WTC11 (cell line): ENCODE results near the gene RNF167.

Source experiments
- ATF3 ChIP-seq: sonication (generic); formaldehyde crosslinking; conservative IDR thresholded peaks from 2 replicates; pipeline ENCODE4 v1.8.1; 2022; ENCODE audit warnings: mild to moderate bottlenecking, missing genetic modification reagents
- HMGXB4 ChIP-seq: sonication (generic); formaldehyde crosslinking; IDR thresholded peaks from 2 replicates; pipeline ENCODE4 v1.8.1; 2023; ENCODE audit warnings: mild to moderate bottlenecking, moderate library complexity, missing genetic modification reagents
- NFYB ChIP-seq: sonication (generic); formaldehyde crosslinking; conservative IDR thresholded peaks from 2 replicates; pipeline ENCODE4 v1.8.0; 2022; ENCODE audit warnings: low read depth, missing genetic modification reagents
- SP1 ChIP-seq: sonication (generic); formaldehyde crosslinking; conservative IDR thresholded peaks from 2 replicates; pipeline ENCODE4 v1.8.1; 2022; ENCODE audit warnings: missing genetic modification reagents
- ZNF121 ChIP-seq: sonication (generic); formaldehyde crosslinking; IDR thresholded peaks from 2 replicates; pipeline ENCODE4 v1.8.0; 2023; ENCODE audit warnings: missing genetic modification reagents
- ZNF396 ChIP-seq: fragments of 250-450 bp; sonication (Bioruptor Pico); IDR thresholded peaks from 2 replicates; pipeline ENCODE4 v1.8.0; 2021; ENCODE audit warnings: mild to moderate bottlenecking, moderate library complexity, borderline replicate concordance
- TF ChIP-seq, protein P1 (sequence below): sonication (generic); formaldehyde crosslinking; IDR thresholded peaks from 2 replicates; pipeline ENCODE4 v1.8.0; 2022; ENCODE audit warnings: mild to moderate bottlenecking, missing genetic modification reagents
- TF ChIP-seq, protein P2 (sequence below): fragments of 200-600 bp; IDR thresholded peaks from 2 replicates; pipeline ENCODE4 v1.8.0; 2022; ENCODE audit warnings: antibody characterized with exemption
- TF ChIP-seq, protein P3 (sequence below): sonication (generic); formaldehyde crosslinking; IDR thresholded peaks from 2 replicates; pipeline ENCODE4 v1.8.1; 2022; ENCODE audit warnings: mild to moderate bottlenecking, missing genetic modification reagents, moderate library complexity, borderline replicate concordance
- TF ChIP-seq, protein P4 (sequence below): sonication (generic); formaldehyde crosslinking; IDR thresholded peaks from 2 replicates; pipeline ENCODE4 v1.8.1; 2023; ENCODE audit warnings: mild to moderate bottlenecking, missing genetic modification reagents, moderate library complexity

- TF ChIP-seq, protein P1, sequence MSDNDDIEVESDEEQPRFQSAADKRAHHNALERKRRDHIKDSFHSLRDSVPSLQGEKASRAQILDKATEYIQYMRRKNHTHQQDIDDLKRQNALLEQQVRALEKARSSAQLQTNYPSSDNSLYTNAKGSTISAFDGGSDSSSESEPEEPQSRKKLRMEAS (CRISPR knock-in tag): no peak
- TF ChIP-seq HMGXB4 (CRISPR knock-in tag): no peak
- no peak for TF ChIP-seq SP1
- TF ChIP-seq, protein P2, sequence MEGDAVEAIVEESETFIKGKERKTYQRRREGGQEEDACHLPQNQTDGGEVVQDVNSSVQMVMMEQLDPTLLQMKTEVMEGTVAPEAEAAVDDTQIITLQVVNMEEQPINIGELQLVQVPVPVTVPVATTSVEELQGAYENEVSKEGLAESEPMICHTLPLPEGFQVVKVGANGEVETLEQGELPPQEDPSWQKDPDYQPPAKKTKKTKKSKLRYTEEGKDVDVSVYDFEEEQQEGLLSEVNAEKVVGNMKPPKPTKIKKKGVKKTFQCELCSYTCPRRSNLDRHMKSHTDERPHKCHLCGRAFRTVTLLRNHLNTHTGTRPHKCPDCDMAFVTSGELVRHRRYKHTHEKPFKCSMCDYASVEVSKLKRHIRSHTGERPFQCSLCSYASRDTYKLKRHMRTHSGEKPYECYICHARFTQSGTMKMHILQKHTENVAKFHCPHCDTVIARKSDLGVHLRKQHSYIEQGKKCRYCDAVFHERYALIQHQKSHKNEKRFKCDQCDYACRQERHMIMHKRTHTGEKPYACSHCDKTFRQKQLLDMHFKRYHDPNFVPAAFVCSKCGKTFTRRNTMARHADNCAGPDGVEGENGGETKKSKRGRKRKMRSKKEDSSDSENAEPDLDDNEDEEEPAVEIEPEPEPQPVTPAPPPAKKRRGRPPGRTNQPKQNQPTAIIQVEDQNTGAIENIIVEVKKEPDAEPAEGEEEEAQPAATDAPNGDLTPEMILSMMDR: no peak
- no peak for TF ChIP-seq ZNF396 (CRISPR knock-in tag)
- TF ChIP-seq, protein P3, sequence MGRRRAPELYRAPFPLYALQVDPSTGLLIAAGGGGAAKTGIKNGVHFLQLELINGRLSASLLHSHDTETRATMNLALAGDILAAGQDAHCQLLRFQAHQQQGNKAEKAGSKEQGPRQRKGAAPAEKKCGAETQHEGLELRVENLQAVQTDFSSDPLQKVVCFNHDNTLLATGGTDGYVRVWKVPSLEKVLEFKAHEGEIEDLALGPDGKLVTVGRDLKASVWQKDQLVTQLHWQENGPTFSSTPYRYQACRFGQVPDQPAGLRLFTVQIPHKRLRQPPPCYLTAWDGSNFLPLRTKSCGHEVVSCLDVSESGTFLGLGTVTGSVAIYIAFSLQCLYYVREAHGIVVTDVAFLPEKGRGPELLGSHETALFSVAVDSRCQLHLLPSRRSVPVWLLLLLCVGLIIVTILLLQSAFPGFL (CRISPR knock-in tag): no peak
- TF ChIP-seq, protein P4, sequence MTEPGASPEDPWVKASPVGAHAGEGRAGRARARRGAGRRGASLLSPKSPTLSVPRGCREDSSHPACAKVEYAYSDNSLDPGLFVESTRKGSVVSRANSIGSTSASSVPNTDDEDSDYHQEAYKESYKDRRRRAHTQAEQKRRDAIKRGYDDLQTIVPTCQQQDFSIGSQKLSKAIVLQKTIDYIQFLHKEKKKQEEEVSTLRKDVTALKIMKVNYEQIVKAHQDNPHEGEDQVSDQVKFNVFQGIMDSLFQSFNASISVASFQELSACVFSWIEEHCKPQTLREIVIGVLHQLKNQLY (CRISPR knock-in tag): no peak
- TF ChIP-seq ZNF121 (CRISPR knock-in tag): no peak
- TF ChIP-seq NFYB (CRISPR knock-in tag): no peak
- TF ChIP-seq ATF3: no peak
Measured at GRCh38 chr17:4946312-4946976, 6.4 kb downstream of the RNF167 start.
